Lower lobe of right lung (tissue), 2 donors: ENCODE results near the gene PIAS1. TPM values are rescaled to one million over a fixed set of nuclear protein-coding genes. Genes with fewer than 3 reads are reported as not detected.

ENCODE experiments used
- ATAC-seq, 2 donors: fragments of 200-7000 bp; cut with Tn5 transposase; one replicate each; pipeline ENCODE4 v1.9.1; 2020 to 2022; ENCODE audit warnings: mild to moderate bottlenecking in 2 of 2, moderate library complexity in 2 of 2
- DNase-seq: peaks from one replicate; pipeline ENCODE4 v3.0.0-alpha.2; 2020
- H3K27ac ChIP-seq: fragments of 200-600 bp; one replicate; pipeline ENCODE4 v1.8.0; 2022
- H3K27me3 ChIP-seq: fragments of 200-600 bp; one replicate; pipeline ENCODE4 v1.8.0; 2022; ENCODE audit warnings: low read depth
- H3K36me3 ChIP-seq: fragments of 200-600 bp; one replicate; pipeline ENCODE4 v1.8.0; 2022; ENCODE audit warnings: mild to moderate bottlenecking
- H3K4me1 ChIP-seq: fragments of 200-600 bp; one replicate; pipeline ENCODE4 v1.8.0; 2022
- H3K4me3 ChIP-seq: fragments of 200-600 bp; one replicate; pipeline ENCODE4 v1.8.0; 2022; ENCODE audit warnings: mild to moderate bottlenecking
- H3K9me3 ChIP-seq: fragments of 200-600 bp; one replicate; pipeline ENCODE4 v1.8.0; 2022
- CTCF ChIP-seq: fragments of 200-600 bp; IDR thresholded peaks from one replicate; pipeline ENCODE4 v1.8.0; 2022; ENCODE audit warnings: antibody characterized with exemption, mild to moderate bottlenecking
- intact Hi-C: fragments of 100-400 bp; cut with DNase I; formaldehyde crosslinking; loops from one replicate; pipeline ENCODE4 v1.11.0; 2022
- total RNA-seq: library from RNA; stranded (reverse); fragmentation: NEBNext Ultra II Directional; extraction: Animal tissue kit (Norgen Biotek cat#: 25700); gene quantifications from one replicate; pipeline ENCODE4 v1.2.1, GENCODE V29; 2021
- donor health status: DM: no; HTN: yes; CAD: no; lungs with severe emphysema.

Gene PIAS1
- total RNA-seq, 1 donor from 2014 or later: 73.1 TPM

GRCh38 chr15:68204361-68204760 is 150.2 kb downstream of the PIAS1 start:
- DNase-seq: no peak
- Histone ChIP-seq H3K4me3 (peak overlapping the region; percentile 37), H3K27me3 (no peaks in the 10 kb centered on the region), H3K4me1 (peaks cover 36% of the 10 kb centered on the region), H3K27ac (no peak overlapping the region), H3K9me3 (no peaks in the 10 kb centered on the region), H3K36me3 (no peaks in the 10 kb centered on the region)
- no peak for TF ChIP-seq CTCF
- ATAC-seq: no peak
- intact Hi-C loops: no loop called here

- Histone ChIP-seq H3K4me1 (peaks cover 36% of the 10 kb centered on the region), H3K27me3 (no peaks in the 10 kb centered on the region), H3K27ac (peak within 1 kb of the TSS; percentile 60), H3K9me3 (no peaks in the 10 kb centered on the region), H3K4me3 (peak within 1 kb of the TSS; percentile 37), H3K36me3 (no peaks in the 10 kb centered on the region)
- peak; percentile 49 to 62 for ATAC-seq
- no peak for TF ChIP-seq CTCF
- peak; percentile 74 for DNase-seq
- intact Hi-C loops: no loop called here
Measured at GRCh38 chr15:68204776-68205557, 150.9 kb downstream of the PIAS1 start, which contains the start of gene CALML4. Gene CALML4, minus strand, starts transcription at chr15:68205332. Its CDS starts 85 bp downstream, at chr15:68205247.

GRCh38 chr15:68205558-68205944 is 151.4 kb downstream of the PIAS1 start:
- Histone ChIP-seq H3K27me3 (no peaks in the 10 kb centered on the region), H3K9me3 (no peaks in the 10 kb centered on the region), H3K36me3 (no peaks in the 10 kb centered on the region), H3K27ac (peak overlapping the region; percentile 60), H3K4me1 (peaks cover 34% of the 10 kb centered on the region), H3K4me3 (peak overlapping the region; percentile 37)
- ATAC-seq (peak in 1 of 2 donors; percentile 6), DNase-seq (no peak)
- TF ChIP-seq CTCF: no peak
- intact Hi-C loops: no loop called here

- H3K27ac ChIP-seq: peak overlapping the region; percentile 60
- no peak for TF ChIP-seq CTCF
- DNase-seq (peak; percentile 84), ATAC-seq (peak; percentile 70 to 84)
- H3K4me3 ChIP-seq: peak overlapping the region; percentile 37
- no peaks in the 10 kb centered on the region for H3K9me3 ChIP-seq
- H3K27me3 ChIP-seq: no peaks in the 10 kb centered on the region
- H3K4me1 ChIP-seq: peaks cover 38% of the 10 kb centered on the region
- intact Hi-C loops: no loop called here
- H3K36me3 ChIP-seq: no peaks in the 10 kb centered on the region
Measured at GRCh38 chr15:68205954-68206539, 151.9 kb downstream of the PIAS1 start.

GRCh38 chr15:68206711-68207151 is 152.6 kb downstream of the PIAS1 start:
- Histone ChIP-seq H3K4me1 (peaks cover 39% of the 10 kb centered on the region), H3K27me3 (no peaks in the 10 kb centered on the region), H3K4me3 (no peak overlapping the region), H3K9me3 (no peaks in the 10 kb centered on the region), H3K27ac (no peak overlapping the region), H3K36me3 (no peaks in the 10 kb centered on the region)
- no peak for TF ChIP-seq CTCF
- intact Hi-C loops: no loop called here
- ATAC-seq: no peak
- DNase-seq: no peak
